Choroid plexus epithelial cell (primary cell): ENCODE results near the gene CKS1B.

Source experiments
- DNase-seq: peaks from one replicate; pipeline ENCODE4 v3.0.0-alpha.2; 2010; ENCODE audit warnings: low read depth
- H3K4me3 ChIP-seq: 2 replicates; pipeline ENCODE4 v1.5.1; 2011; ENCODE audit warnings: low read depth, mild to moderate bottlenecking, control low read depth, low read length, moderate library complexity
- TF ChIP-seq, protein P1 (sequence below): conservative IDR thresholded peaks from 2 replicates; pipeline ENCODE4 v1.5.1; 2011; ENCODE audit warnings: low read depth, mild to moderate bottlenecking, control low read depth, inconsistent platforms, low read length, moderate library complexity

CKS1B gene

DNA sequence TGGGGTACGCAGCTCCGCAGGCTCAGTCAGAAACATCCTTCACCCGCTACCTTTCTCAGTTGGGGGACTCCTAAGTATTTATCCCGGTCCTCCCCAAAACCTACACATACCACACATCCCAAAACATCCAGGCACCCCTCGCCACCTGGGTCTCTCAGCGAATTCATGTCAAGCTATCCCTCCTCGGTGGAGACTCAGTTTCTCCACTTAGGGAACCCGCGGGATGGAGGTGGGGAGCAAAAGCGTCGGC is 26.9 kb downstream of the CKS1B start:
- DNase-seq: no peak
- peak overlapping the region; percentile 78 for H3K4me3 ChIP-seq
- TF ChIP-seq, protein P1, sequence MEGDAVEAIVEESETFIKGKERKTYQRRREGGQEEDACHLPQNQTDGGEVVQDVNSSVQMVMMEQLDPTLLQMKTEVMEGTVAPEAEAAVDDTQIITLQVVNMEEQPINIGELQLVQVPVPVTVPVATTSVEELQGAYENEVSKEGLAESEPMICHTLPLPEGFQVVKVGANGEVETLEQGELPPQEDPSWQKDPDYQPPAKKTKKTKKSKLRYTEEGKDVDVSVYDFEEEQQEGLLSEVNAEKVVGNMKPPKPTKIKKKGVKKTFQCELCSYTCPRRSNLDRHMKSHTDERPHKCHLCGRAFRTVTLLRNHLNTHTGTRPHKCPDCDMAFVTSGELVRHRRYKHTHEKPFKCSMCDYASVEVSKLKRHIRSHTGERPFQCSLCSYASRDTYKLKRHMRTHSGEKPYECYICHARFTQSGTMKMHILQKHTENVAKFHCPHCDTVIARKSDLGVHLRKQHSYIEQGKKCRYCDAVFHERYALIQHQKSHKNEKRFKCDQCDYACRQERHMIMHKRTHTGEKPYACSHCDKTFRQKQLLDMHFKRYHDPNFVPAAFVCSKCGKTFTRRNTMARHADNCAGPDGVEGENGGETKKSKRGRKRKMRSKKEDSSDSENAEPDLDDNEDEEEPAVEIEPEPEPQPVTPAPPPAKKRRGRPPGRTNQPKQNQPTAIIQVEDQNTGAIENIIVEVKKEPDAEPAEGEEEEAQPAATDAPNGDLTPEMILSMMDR: no peak

DNA sequence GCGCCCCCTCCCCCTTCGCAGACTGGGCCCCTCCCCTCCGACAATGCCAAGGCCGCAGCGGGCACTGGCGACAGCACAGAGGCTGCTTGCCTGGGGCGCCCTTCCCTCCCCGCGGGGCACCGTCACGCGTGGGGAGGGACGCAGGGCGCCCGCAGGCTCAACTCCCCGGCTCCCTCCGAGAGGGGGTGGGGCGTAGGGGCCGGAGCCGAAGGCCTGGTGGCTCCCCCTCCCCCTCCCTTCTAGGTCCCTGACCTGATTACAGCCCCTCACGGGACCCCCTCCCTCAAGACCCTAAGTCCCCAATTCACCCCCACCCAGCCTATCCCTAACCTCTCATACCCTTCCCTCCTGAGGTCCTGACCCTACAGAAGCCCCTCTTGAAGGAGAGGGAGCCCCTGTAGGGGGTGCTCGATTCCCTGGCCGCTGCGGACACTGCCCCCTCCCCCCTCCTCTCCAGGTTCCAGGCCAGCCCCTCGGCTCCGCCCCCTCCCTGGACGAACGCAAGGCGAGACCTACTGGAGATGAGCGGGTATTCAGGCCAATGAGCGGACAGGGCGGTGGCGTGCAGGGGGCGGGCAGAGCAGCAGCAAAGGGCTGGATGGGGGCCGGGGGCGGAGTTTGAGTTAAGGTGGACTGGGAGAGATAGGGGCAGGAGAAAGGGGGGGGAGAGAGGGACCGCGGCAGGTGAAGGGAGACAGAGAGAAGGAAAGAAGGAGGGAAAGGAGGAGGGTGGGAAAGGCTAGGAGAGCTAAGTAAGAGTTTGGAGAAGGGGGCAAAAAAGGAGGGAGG is 27.4 kb downstream of the CKS1B start:
- peak overlapping the region; percentile 86 for H3K4me3 ChIP-seq
- DNase-seq: peak; percentile 99
- TF ChIP-seq, protein P1: peak; percentile 69

DNA sequence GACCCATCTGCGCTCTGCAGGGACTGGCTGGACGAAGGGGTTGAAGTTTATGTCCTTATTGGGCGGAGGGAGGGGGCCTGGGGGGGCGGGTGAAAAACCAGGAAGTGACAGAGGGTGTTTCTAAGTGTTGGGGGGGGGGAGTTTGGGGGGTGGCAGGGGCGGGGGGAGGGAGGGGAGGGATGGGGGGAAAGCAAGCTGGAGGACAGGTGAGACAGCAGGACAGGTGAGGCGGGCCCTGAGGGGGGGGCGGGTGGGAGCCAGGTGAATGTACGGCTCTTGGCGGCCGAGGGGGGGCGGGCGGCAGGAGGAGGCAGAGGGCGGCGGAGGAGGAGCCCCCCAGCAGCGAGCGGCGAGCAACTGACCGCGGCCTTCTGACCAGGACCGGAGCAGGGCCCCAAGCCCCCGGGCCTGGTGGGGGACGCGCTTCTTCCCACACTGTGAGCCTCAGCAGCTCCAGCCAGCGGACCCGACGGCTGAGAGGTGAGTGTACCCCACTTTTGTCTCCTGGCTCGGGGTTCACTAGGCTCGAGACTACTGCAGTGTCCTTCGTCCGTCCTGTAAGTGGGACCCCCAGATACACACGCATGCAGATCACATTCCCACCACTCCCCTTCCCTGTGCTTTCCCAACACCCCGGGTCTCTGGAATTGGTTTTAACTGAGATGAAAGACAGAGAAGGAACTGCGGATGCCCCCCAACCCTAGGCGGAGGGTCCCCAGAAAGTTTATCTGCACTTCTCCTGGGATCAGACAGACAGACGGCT is 28.2 kb downstream of the CKS1B start, which contains the start of gene ZBTB7B:
Gene ZBTB7B, plus strand, starts transcription at position 339 of the 763 bp plus-strand sequence. CDS start 11,859 bp downstream, outside the sequence.
- peak within 1 kb of the TSS; percentile 86 for H3K4me3 ChIP-seq
- TF ChIP-seq, protein P1: no peak
- peak; percentile 21 for DNase-seq

DNA sequence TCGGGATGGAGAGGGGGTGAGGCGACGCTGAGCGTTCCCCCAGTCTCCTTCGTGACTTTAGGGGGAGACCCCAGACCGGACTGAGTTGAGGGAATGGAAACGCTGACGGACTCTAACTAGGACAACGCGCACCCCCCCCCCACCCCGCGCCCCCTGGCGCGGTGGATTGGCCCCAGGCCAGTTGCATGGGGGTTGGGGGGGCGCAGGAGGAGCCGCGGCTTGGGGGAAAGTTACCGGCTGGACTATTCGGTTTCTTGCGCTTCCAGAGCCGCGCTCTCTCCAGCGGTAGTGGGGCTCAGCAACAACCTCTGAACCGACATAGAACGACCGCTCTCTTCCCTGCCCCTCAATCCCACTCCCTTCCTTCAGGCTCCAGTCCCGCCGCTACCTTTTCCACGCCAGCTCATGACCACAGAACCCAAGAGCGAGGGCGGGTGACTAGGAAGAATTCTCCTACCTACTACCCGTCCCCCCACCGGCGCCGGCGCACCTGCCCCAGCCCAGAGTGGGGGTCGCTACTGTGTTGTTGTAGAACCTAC is 28.8 kb downstream of the CKS1B start:
- TF ChIP-seq, protein P1: no peak
- peak; percentile 28 for DNase-seq
- H3K4me3 ChIP-seq: peak overlapping the region; percentile 86

DNA sequence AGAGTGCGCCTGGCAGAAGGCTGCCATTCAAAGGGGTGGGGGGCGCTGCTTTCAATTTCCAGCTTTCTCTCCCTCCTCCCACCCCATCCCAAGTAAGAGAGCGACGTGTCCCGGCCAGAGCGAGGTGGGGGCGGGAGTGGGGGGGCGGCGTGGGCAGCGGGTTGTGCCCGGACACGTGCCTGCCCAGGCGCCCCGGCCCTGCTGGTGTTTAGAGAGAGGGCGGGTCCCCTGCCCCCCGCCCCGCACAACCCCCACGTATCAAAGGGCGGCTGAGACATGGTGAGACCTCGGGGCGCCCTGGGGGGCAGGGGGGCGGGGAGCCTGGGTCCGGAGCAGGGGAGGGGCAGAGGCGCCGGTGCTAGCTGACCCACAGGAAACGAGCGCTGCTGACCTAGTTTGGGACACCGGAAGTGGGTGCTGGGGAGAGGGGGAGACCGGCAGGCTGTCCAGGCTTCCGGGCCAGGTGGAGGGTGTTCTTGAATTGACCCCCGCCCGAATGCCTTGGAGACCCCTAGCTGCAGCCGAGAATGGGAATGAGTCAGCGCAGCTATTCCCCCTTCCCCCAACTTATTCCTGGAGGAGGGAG is 29.4 kb downstream of the CKS1B start:
- peak; percentile 39 for DNase-seq
- TF ChIP-seq, protein P1: no peak
- H3K4me3 ChIP-seq: peak overlapping the region; percentile 86

DNA sequence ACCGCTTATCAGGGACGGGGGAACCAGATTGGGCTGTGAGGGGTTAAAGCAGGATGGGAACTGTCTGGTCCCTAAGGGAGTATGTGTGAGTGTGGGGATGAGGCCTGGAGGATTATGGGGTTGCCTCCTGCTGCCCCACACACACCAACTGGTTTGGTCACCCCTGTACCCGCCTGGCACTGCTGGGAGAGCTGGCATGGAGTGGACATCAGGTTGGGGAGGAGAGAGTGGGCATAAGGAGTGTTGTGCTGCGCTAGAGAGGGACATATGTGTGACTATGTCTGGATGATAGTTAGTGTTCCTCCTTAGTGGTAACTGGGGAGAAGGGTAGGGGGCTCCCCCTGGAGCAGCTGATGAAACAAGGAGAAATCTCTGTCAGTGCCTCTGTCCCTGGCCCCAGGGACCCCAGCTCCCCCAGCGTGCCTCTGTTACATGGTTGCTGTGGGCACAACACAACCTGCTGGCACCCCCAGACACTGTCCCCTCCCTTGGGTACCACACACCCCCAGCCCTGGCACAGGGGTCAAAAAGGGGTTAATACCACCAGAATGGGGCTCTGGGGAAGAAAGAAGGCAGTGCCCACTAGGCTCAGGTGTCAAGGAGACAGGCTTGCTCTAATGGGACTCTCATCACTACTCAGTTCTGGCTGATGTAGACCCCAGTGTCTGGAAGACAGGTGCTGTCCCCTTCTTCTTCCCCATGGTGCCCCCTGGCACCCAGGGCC is 30.0 kb downstream of the CKS1B start:
- TF ChIP-seq, protein P1: no peak
- DNase-seq: peak; percentile 19
- peak overlapping the region; percentile 86 for H3K4me3 ChIP-seq
